Tibial nerve (tissue), 4 donors: ENCODE results near the gene SCIN.

Experiments used
- CTCF ChIP-seq, 5 experiments: fragments of 200-600 bp in 3 of 5; fragments of 450-650 bp in 2 of 5; sonication (generic) in 3 of 5; IDR thresholded peaks; one replicate each; pipeline ENCODE4 v1.5.1; 2016 to 2019; ENCODE audit warnings: antibody characterized with exemption in 5 of 5, mild to moderate bottlenecking in 3 of 5, moderate library complexity in 2 of 5
- EP300 ChIP-seq, 2 donors: sonication (generic); formaldehyde crosslinking; IDR thresholded peaks; one replicate each; pipeline ENCODE4 v1.6.1; 2017; ENCODE audit warnings: antibody characterized with exemption in 2 of 2, mild to moderate bottlenecking in 1 of 2
- POLR2A ChIP-seq, 2 donors: fragments of 450-650 bp; IDR thresholded peaks; one replicate each; pipeline ENCODE4 v1.6.1; 2017; ENCODE audit warnings: antibody characterized with exemption in 2 of 2, mild to moderate bottlenecking in 2 of 2, moderate library complexity in 2 of 2

- TF ChIP-seq CTCF (IDR thresholded peaks at IDR 0.05) (no peak), EP300 (IDR thresholded peaks at IDR 0.05) (no peak), POLR2A (IDR thresholded peaks at IDR 0.05) (no peak)
Observed at GRCh38 chr7:12648704-12649261, 78.3 kb downstream of the SCIN start.
